ENCODE data around the gene CSNK1E.

The CSNK1E gene

DNA sequence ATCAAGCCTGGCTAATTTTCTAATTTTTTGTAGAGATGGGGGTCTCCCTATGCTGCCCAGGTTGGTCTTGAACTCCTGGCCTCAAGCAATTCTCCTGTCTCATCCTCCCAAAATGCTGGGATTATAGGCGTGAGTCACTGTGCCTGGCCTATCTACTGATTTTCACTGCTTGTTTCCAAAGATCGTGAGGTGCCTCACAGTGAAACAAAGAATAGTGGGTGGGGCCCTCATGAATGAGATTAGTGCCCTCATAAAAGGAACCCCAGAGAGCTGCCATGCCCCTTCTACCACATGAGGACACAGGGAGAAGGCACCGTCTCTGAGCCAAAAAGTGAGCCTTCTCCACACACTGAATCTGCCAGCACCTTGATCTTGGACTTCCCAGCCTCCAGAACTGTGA lies 67.9 kb downstream of the CSNK1E start:
- no peak for DNase-seq

- no peak for DNase-seq
These were observed 69.0 kb downstream of the CSNK1E start for GRCh38 chr22:38248280-38248679.

GRCh38 chr22:38247713-38248112 lies 69.5 kb downstream of the CSNK1E start:
- DNase-seq: no peak

- DNase-seq: no peak
These were observed 70.5 kb downstream of the CSNK1E start for GRCh38 chr22:38246692-38247091.

DNA sequence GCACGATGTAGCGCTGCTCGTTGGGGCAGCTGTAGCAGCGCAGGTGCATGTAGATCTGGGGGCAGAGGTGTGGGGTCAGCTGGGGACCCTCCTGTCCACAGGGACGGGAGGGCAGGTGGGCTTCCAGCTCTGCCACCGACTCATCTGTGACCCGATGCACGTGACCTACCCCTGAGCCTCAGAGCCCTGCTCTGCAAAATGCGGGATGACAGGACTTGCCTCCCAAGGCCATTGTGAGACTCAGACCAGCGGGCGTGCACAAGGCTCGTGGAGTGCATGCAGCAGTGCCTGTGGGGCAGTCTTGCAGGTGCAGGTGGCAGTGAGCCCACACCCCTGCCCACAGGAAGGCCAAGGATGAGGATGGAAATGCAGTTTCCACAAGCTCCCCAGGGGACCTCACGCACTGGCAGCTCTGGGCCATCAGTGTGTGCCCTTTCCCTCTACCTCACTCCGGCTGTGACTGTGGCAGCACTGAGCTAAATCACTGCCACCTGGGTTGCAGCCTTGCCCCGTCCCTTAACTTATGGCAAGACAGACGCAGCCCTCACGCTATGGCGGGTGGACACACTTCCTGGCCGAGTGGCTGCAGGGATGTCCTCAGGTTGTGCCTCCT lies 71.1 kb downstream of the CSNK1E start:
- no peak for DNase-seq

DNA sequence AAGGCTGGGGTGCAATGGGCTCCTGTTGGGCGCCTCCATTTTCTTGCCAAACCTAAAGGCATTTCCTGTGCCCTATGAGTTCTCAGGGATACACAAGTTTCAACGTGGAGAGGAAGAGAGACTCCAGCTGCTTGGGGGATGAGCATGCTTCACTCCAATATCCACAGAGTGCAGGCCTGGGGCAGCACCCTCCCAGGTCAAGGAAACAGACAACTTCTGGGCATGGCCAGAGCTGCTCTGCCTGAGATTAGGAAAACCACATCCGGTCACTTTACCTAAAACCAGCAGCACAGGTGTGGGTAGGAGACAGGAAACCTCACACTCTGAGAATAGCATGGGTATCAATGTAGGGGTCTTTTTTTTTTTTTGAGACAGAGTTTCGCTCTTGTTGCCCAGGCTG lies 73.1 kb downstream of the CSNK1E start:
- no peak for DNase-seq

DNA sequence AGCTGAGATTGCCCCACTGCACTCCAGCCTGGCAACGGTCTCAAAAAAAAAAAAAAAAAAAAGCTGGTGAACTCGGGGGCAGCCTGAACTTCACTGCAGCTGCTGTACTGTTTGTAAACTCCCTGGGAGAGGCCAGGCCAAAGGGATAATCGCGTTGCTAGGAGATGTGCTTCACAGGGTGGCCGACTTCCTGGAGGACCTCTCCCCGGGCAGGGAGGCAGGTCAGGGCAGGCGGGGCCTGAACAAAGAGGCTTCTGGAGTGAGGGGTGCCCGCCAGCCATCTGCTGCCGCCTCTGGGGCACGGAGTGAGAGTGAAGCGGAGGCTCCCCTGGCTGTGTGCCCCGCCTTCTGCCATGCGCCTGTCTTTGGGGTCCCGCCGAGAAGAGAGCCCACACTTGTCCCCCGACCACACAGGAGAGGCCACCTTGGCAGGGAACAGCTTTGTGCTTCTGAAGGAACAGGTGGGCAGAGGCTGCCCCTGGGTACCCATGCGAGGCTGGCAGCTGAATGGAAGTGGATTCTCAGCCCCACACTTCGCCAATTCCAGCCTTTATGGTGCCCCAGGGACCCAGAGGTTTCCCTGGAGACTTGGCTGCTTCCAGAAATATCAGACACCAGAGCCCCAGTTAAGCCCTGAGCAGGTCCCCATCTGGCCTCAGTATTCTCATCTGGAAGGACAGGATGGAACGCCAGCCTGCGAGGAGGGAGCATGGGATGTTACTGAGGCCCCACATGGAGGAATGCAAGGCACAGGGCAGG lies 74.0 kb downstream of the CSNK1E start:
- DNase-seq: no peak

- DNase-seq: no peak
These were observed 76.4 kb downstream of the CSNK1E start for GRCh38 chr22:38240734-38241252.
